HUES64 (cell line): ENCODE measurements around the gene LRRC70.

Experiments
- H3K27ac ChIP-seq: 2 replicates; pipeline ENCODE4 v1.7.0; 2013; ENCODE audit warnings: low read depth, low read length, inconsistent platforms
- H3K27me3 ChIP-seq: 2 replicates; pipeline ENCODE4 v1.6.1; 2013; ENCODE audit warnings: mild to moderate bottlenecking, low read length; ENCODE audit not compliant: insufficient read depth
- H3K36me3 ChIP-seq: 2 replicates; pipeline ENCODE4 v1.6.1; 2013; ENCODE audit warnings: mild to moderate bottlenecking, low read length; ENCODE audit not compliant: insufficient read depth
- H3K4me1 ChIP-seq: 2 replicates; pipeline ENCODE4 v1.6.1; 2013; ENCODE audit warnings: mild to moderate bottlenecking, low read length, moderate library complexity; ENCODE audit not compliant: insufficient read depth
- H3K4me3 ChIP-seq: 2 replicates; pipeline ENCODE4 v1.5.1; 2013; ENCODE audit warnings: mild to moderate bottlenecking, low read length, moderate library complexity
- H3K9ac ChIP-seq: 2 replicates; pipeline ENCODE4 v1.6.1; 2013; ENCODE audit warnings: mild to moderate bottlenecking, low read depth, low read length
- H3K9me3 ChIP-seq: 2 replicates; pipeline ENCODE4 v1.6.1; 2013; ENCODE audit warnings: low read depth, low read length; ENCODE audit not compliant: insufficient read depth
- WGBS: fragments of 150-250, 120-280 bp; methylation state at CpG from one replicate; pipeline ENCODE4 v1.1.7; 2013; ENCODE audit warnings: missing lambda C conversion rate; 5-methylcytosine and 5-hydroxymethylcytosine counted together

The LRRC70 gene

GRCh38 chr5:62575066-62575465 lies 3.6 kb upstream of the LRRC70 start:
- Histone ChIP-seq H3K36me3 (peaks cover 4% of the 10 kb centered on the region; the same call in 1 of the 2 replicates), H3K27me3 (no peaks in the 10 kb centered on the region), H3K9me3 (no peaks in the 10 kb centered on the region), H3K4me3 (no peak overlapping the region), H3K27ac (no peak overlapping the region), H3K9ac (no peak overlapping the region), H3K4me1 (peaks cover 10% of the 10 kb centered on the region; the same call in 1 of the 2 replicates)
- WGBS = 93% methylated on average over 2 of the region's 2 CpGs

DNA sequence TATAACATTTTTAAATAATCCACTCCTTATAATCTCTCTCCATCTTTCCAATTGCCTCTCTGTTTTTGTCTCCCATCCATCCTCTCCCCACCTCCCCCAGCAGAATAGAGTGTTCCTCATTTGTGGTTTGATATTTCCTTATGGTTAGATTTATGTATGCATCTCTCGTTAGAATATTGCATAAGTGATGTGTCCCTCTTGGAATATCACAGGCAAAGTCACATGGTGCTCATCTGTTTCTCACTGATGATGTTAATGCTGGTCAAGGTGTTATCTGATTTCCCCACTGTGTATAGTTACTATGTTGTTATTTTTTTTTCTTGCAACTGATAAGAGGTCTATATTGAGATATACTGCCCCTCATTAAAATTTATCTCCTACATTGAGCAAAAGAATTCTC lies 3.1 kb upstream of the LRRC70 start:
- no peak overlapping the region for H3K9ac ChIP-seq
- WGBS = 96% methylated on average over 1 of the region's 1 CpG
- H3K4me3 ChIP-seq = no peak overlapping the region
- H3K27me3 ChIP-seq = no peaks in the 10 kb centered on the region
- H3K36me3 ChIP-seq = peaks cover 8% of the 10 kb centered on the region
- no peak overlapping the region for H3K27ac ChIP-seq
- H3K4me1 ChIP-seq = peaks cover 10% of the 10 kb centered on the region; the same call in 1 of the 2 replicates
- H3K9me3 ChIP-seq = no peaks in the 10 kb centered on the region

GRCh38 chr5:62576570-62577170 lies 1.9 kb upstream of the LRRC70 start:
- 91% methylated on average over 4 of the region's 4 CpGs for WGBS
- no peak overlapping the region for H3K4me3 ChIP-seq
- no peak overlapping the region for H3K27ac ChIP-seq
- no peak overlapping the region for H3K9ac ChIP-seq
- no peaks in the 10 kb centered on the region for H3K27me3 ChIP-seq
- peaks cover 10% of the 10 kb centered on the region; the same call in 1 of the 2 replicates for H3K4me1 ChIP-seq
- no peaks in the 10 kb centered on the region for H3K9me3 ChIP-seq
- peaks cover 13% of the 10 kb centered on the region for H3K36me3 ChIP-seq

- H3K27me3 ChIP-seq = no peaks in the 10 kb centered on the region
- H3K9me3 ChIP-seq = no peaks in the 10 kb centered on the region
- H3K27ac ChIP-seq = no peak overlapping the region
- H3K9ac ChIP-seq = no peak overlapping the region
- H3K36me3 ChIP-seq = peaks cover 13% of the 10 kb centered on the region
- peaks cover 10% of the 10 kb centered on the region; the same call in 1 of the 2 replicates for H3K4me1 ChIP-seq
- no peak overlapping the region for H3K4me3 ChIP-seq
- 100% methylated on average over 1 of the region's 1 CpG for WGBS
Measured at GRCh38 chr5:62577488-62577887, 1.1 kb upstream of the LRRC70 start.

DNA sequence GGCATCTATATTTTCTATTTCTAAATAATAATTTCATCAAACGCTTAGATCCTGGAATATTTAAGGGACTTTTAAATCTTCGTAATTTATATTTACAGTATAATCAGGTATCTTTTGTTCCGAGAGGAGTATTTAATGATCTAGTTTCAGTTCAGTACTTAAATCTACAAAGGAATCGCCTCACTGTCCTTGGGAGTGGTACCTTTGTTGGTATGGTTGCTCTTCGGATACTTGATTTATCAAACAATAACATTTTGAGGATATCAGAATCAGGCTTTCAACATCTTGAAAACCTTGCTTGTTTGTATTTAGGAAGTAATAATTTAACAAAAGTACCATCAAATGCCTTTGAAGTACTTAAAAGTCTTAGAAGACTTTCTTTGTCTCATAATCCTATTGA lies 1.1 kb downstream of the LRRC70 start:
- peaks cover 13% of the 10 kb centered on the region for H3K36me3 ChIP-seq
- WGBS = 98% methylated on average over 4 of the region's 5 CpGs
- no peak overlapping the region for H3K27ac ChIP-seq
- peaks cover 10% of the 10 kb centered on the region; the same call in 1 of the 2 replicates for H3K4me1 ChIP-seq
- no peak overlapping the region for H3K9ac ChIP-seq
- H3K27me3 ChIP-seq = no peaks in the 10 kb centered on the region
- H3K4me3 ChIP-seq = no peak overlapping the region
- no peaks in the 10 kb centered on the region for H3K9me3 ChIP-seq

- peaks cover 14% of the 10 kb centered on the region; the same call in 1 of the 2 replicates for H3K4me1 ChIP-seq
- no peaks in the 10 kb centered on the region for H3K27me3 ChIP-seq
- no peak overlapping the region for H3K9ac ChIP-seq
- H3K4me3 ChIP-seq = no peak overlapping the region
- 91% methylated on average over 8 of the region's 8 CpGs for WGBS
- no peak overlapping the region for H3K27ac ChIP-seq
- H3K36me3 ChIP-seq = peaks cover 16% of the 10 kb centered on the region
- no peaks in the 10 kb centered on the region for H3K9me3 ChIP-seq
Measured at GRCh38 chr5:62581836-62582597, 3.4 kb downstream of the LRRC70 start.

- Histone ChIP-seq H3K27ac (no peak overlapping the region), H3K9me3 (no peaks in the 10 kb centered on the region), H3K27me3 (no peaks in the 10 kb centered on the region), H3K36me3 (peaks cover 14% of the 10 kb centered on the region), H3K4me1 (peaks cover 4% of the 10 kb centered on the region; the same call in 1 of the 2 replicates), H3K4me3 (no peak overlapping the region), H3K9ac (no peak overlapping the region)
- WGBS = 94% methylated on average over 2 of the region's 3 CpGs
Measured at GRCh38 chr5:62584391-62584790, 5.8 kb downstream of the LRRC70 start.

- 89% methylated on average over 2 of the region's 2 CpGs for WGBS
- Histone ChIP-seq H3K9ac (no peak overlapping the region), H3K36me3 (peaks cover 10% of the 10 kb centered on the region), H3K9me3 (no peaks in the 10 kb centered on the region), H3K4me1 (peaks cover 4% of the 10 kb centered on the region; the same call in 1 of the 2 replicates), H3K4me3 (no peak overlapping the region), H3K27ac (no peak overlapping the region), H3K27me3 (no peaks in the 10 kb centered on the region)
Measured at GRCh38 chr5:62585306-62585705, 6.7 kb downstream of the LRRC70 start.

- Histone ChIP-seq H3K27ac (no peak overlapping the region), H3K27me3 (no peaks in the 10 kb centered on the region), H3K4me1 (peaks cover 4% of the 10 kb centered on the region; the same call in 1 of the 2 replicates), H3K4me3 (no peak overlapping the region), H3K36me3 (peaks cover 6% of the 10 kb centered on the region; the same call in 1 of the 2 replicates), H3K9ac (no peak overlapping the region), H3K9me3 (no peaks in the 10 kb centered on the region)
Measured at GRCh38 chr5:62585751-62586150, 7.1 kb downstream of the LRRC70 start.

GRCh38 chr5:62587737-62588136 lies 9.1 kb downstream of the LRRC70 start:
- Histone ChIP-seq H3K27me3 (no peaks in the 10 kb centered on the region), H3K4me1 (peaks cover 4% of the 10 kb centered on the region; the same call in 1 of the 2 replicates), H3K4me3 (no peak overlapping the region), H3K27ac (no peak overlapping the region), H3K36me3 (peaks cover 14% of the 10 kb centered on the region), H3K9ac (no peak overlapping the region), H3K9me3 (no peaks in the 10 kb centered on the region)
- WGBS = 95% methylated on average over 3 of the region's 3 CpGs

GRCh38 chr5:62588668-62589067 lies 10.0 kb downstream of the LRRC70 start:
- peaks cover 5% of the 10 kb centered on the region; the same call in 1 of the 2 replicates for H3K4me1 ChIP-seq
- no peak overlapping the region for H3K9ac ChIP-seq
- peaks cover 19% of the 10 kb centered on the region for H3K36me3 ChIP-seq
- WGBS = 92% methylated on average over 4 of the region's 4 CpGs
- no peaks in the 10 kb centered on the region for H3K27me3 ChIP-seq
- no peaks in the 10 kb centered on the region for H3K9me3 ChIP-seq
- no peak overlapping the region for H3K27ac ChIP-seq
- no peak overlapping the region for H3K4me3 ChIP-seq
